Esophagus muscularis mucosa (tissue), 3 donors: ENCODE results near the gene SMIM7.

Experiments
- CTCF ChIP-seq, 3 experiments: fragments of 200-600 bp in 2 of 3; fragments of 450-650 bp in 1 of 3; sonication (generic) in 2 of 3; IDR thresholded peaks; one replicate each; pipeline ENCODE4 v1.5.1; 2017 to 2019; ENCODE audit warnings: antibody characterized with exemption in 3 of 3, mild to moderate bottlenecking in 2 of 3, moderate library complexity in 1 of 3
- POLR2A ChIP-seq: fragments of 450-650 bp; IDR thresholded peaks from one replicate; pipeline ENCODE4 v1.6.1; 2017; ENCODE audit warnings: antibody characterized with exemption, moderate library complexity, mild to moderate bottlenecking, low read depth
- POLR2AphosphoS5 ChIP-seq, 2 donors: sonication (generic); formaldehyde crosslinking; IDR thresholded peaks; one replicate each; pipeline ENCODE4 v1.6.1; 2017; ENCODE audit warnings: antibody characterized with exemption in 2 of 2

- TF ChIP-seq POLR2AphosphoS5 (IDR thresholded peaks at IDR 0.05) (no peak), CTCF (IDR thresholded peaks at IDR 0.05) (no peak), POLR2A (no peak)
Observed at GRCh38 chr19:16671652-16672274, 11.8 kb upstream of the SMIM7 start.
